Measurements from ENCODE around the gene PPFIA1. TPM values are rescaled to one million over a fixed set of nuclear protein-coding genes. Genes with fewer than 3 reads are reported as not detected.

PPFIA1 gene
- total RNA-seq, 1 donor from 2014 or later = 48.1 TPM

DNA sequence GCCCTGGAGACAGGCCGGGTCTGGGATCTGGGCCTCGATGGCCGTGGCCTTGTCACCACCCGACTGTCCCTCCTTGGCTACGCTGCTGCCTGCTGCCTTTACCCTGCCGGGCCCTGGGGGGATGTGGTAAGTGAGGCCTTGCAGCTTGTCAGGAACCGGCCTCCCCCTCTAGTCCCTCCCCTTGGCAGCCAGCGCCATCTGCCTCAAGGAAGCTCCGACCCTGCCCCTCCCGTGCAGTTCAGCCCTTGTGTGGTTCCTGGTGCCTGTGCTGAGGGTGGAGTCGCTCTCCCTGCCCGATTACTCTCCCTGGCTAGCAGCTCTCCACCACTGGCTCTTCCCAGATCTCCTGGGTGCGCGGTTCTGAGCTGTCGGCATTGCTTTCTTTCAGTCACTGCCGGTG is 161.6 kb downstream of the PPFIA1 start:
- no peak for DNase-seq (ENCODE audit: low spot score)

- no peak for DNase-seq (ENCODE audit: low spot score)
Measured at GRCh38 chr11:70432580-70432979, 162.1 kb downstream of the PPFIA1 start.

- no peak for DNase-seq (ENCODE audit: low spot score)
Measured at GRCh38 chr11:70433038-70433437, 162.5 kb downstream of the PPFIA1 start.

DNA sequence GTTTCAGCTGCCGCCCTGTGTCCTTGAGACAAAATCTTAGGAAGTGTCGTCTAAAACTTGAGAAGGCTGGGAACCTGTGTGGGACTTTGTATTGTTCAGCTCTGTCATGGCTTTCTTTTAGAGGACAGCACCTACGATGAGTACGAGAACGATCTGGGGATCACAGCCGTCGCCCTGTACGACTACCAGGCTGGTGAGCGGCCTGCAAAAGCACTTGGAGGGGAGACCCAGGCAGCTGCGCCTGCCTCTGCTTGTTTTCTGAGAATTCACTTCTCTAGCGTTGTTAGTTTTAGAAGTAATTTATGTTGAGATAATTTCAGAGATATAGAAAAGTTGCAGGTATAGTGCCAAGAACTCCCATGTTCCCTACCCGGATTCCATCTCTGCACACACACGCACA is 163.0 kb downstream of the PPFIA1 start:
- DNase-seq (ENCODE audit: low spot score) = no peak

Other genes with a start within 250 kb of the PPFIA1 start
- gene ANO1, start 192.4 kb upstream of the PPFIA1 start, total RNA-seq = 228 TPM
- gene FADD, start 67.4 kb upstream of the PPFIA1 start, total RNA-seq = 32.7 TPM
- gene CTTN, start 127.8 kb downstream of the PPFIA1 start, total RNA-seq = 387 TPM

Measured in mucosa of gallbladder (tissue), 1 donor.